ENCODE results near the gene ADARB1. TPM values are rescaled to one million over a fixed set of nuclear protein-coding genes. Genes with fewer than 3 reads are reported as not detected.

The ADARB1 gene
- total and polyA plus RNA-seq, 12 donors = 7.2 to 21.6 (median 16.1) TPM

DNA sequence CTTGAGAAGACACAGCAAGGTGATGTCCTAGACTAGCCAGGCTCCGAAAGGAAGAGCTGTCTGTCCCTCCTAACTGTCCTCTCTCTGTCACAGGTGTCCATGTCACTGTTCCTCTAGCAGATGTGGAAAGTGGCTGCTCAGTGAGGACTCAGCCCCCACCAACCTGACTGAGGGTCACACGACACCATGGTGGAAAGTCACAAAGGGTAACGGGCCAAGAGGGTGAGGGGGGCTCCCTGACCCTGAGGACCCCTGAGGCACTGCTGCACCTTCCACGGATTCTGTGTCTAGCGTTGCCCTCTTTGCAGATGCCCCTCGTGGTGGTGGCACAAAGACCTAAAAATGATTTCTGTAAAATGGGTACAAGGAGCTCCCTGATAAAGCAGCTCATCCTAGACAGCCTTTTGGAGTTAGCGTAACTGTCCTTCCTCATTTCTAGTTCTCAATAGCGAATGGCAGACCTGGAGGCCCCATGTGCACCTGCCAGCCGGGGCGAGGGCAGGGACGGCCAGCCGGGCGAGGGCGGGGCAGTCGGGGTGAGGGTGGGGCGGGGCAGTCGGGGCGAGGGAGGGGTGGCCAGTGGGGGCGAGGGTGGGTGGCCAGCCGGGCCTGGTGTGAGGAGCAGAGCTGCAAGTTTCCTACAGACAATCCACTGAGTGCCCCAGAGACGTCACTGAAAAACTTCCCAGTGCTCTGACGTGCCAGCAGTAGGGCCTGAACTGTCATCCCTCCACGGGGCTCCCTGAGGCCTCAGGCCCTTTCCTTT, 189.9 kb downstream of the ADARB1 start:
- H3K4me3 ChIP-seq = no peak overlapping the region
- H3K4me1 ChIP-seq (replicated peaks in 1 of 2) = no peaks in the 10 kb centered on the region
- no peak for TF ChIP-seq POLR2A (IDR thresholded peaks at IDR 0.05)
- TF ChIP-seq, protein P1, sequence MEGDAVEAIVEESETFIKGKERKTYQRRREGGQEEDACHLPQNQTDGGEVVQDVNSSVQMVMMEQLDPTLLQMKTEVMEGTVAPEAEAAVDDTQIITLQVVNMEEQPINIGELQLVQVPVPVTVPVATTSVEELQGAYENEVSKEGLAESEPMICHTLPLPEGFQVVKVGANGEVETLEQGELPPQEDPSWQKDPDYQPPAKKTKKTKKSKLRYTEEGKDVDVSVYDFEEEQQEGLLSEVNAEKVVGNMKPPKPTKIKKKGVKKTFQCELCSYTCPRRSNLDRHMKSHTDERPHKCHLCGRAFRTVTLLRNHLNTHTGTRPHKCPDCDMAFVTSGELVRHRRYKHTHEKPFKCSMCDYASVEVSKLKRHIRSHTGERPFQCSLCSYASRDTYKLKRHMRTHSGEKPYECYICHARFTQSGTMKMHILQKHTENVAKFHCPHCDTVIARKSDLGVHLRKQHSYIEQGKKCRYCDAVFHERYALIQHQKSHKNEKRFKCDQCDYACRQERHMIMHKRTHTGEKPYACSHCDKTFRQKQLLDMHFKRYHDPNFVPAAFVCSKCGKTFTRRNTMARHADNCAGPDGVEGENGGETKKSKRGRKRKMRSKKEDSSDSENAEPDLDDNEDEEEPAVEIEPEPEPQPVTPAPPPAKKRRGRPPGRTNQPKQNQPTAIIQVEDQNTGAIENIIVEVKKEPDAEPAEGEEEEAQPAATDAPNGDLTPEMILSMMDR (IDR thresholded peaks at IDR 0.05) = no peak
- H3K36me3 ChIP-seq (replicated peaks in 1 of 2) = peaks cover 0 to 46% of the 10 kb centered on the region in 2 donors
- WGBS, 4 donors = 91 to 95% (median 94%) methylated on average over 13 to 23 of the region's 23 CpGs
- peak in 1 of 7 donors; percentile 37 for DNase-seq
- intact Hi-C loops (cut with DNase I) = no loop called here
- H3K27me3 ChIP-seq = no peaks in the 10 kb centered on the region
- H3K9me3 ChIP-seq (replicated peaks in 1 of 3) = no peaks in the 10 kb centered on the region
- H3K27ac ChIP-seq = no peak overlapping the region

DNA sequence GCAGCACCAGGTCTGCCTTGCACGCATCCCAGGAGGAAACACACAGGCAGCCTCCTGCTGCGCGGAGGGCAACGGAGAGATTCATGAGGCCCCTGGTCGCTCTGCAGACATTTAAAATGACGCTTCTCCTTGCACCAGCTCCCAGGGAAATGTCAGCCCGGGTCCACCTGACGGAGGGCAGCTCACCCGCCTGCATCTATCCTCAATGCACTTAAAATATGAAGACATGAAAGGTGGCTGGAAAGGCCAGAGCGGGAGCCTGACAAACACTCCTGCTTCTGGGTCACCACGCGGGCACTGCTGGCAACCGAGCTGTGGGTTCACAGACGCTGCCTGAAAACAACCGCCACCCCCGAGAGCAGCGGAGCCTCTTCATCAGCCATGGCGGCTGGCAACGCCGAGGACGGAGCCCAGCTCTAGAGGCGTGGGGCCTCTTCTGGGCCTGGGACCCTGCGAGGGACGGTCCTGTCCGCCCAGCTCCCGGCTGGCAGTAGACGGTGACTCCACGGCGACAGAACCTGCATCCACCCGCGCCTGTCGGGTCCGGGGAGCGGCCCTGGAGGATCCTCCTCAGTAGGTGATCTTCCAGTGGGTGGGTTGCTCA, 190.6 kb downstream of the ADARB1 start:
- Histone ChIP-seq H3K27ac (no peak overlapping the region), H3K4me3 (no peak overlapping the region), H3K9me3 (replicated peaks in 1 of 3) (no peaks in the 10 kb centered on the region), H3K4me1 (replicated peaks in 1 of 2) (no peaks in the 10 kb centered on the region), H3K36me3 (replicated peaks in 1 of 2) (peaks cover 0 to 52% of the 10 kb centered on the region in 2 donors), H3K27me3 (no peaks in the 10 kb centered on the region)
- TF ChIP-seq, protein P1 (IDR thresholded peaks at IDR 0.05) = no peak
- TF ChIP-seq POLR2A (IDR thresholded peaks at IDR 0.05) = no peak
- 94 to 97% (median 96%) methylated on average over 21 to 34 of the region's 34 CpGs for WGBS, 4 donors
- intact Hi-C loops (cut with DNase I) = no loop called here
- DNase-seq = peak in 3 of 7 donors; percentile 11 to 48 (median 11)

DNA sequence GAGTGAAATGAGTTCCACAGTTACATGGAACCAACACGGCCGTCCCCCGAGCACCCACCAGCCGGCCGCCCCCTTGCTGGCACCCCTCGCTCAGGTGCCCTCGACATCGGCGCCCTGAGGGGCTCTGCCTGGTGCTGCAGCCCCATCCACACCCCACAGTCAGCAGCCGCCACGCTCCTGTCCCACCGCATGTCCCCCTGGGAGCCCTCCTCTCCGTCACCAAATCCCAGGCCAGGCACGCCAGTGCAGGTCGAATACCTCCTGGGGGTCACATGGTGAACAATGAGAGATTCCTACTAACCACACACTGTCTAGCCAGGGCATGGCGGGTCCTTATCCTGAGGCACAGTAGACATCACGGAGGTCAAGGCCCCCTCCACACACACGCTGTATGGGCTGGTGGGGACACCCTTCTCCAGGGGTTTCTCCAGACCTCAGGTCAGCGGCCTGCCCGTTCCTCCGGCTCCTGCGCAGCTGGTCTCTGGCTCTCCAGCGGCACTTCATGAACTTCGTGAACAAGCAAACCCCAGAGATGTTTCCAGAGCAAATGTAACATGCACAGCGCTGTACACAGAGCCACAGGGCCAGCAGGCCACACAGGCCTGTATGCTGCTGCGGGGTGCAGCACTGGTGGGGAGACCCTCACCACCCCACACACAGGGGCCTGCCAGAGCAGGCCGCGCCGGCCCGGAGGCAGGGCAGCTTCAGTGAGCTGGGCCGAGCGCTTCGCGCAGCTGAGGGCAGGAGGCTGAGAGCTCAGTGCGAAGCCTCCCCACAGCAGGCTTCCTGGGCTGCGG, 191.5 kb downstream of the ADARB1 start:
- intact Hi-C loops (cut with DNase I) = no loop called here
- Histone ChIP-seq H3K36me3 (replicated peaks in 1 of 2) (peaks cover 0 to 60% of the 10 kb centered on the region in 2 donors), H3K27ac (no peak overlapping the region), H3K4me1 (replicated peaks in 1 of 2) (no peaks in the 10 kb centered on the region), H3K9me3 (replicated peaks in 1 of 3) (no peaks in the 10 kb centered on the region), H3K27me3 (no peaks in the 10 kb centered on the region), H3K4me3 (no peak overlapping the region)
- peak in 3 of 7 donors; percentile 7 to 46 (median 13) for DNase-seq
- WGBS, 4 donors = 93 to 96% (median 95%) methylated on average over 17 to 36 of the region's 36 CpGs
- TF ChIP-seq POLR2A (IDR thresholded peaks at IDR 0.05) = no peak
- TF ChIP-seq, protein P1 (IDR thresholded peaks at IDR 0.05) = no peak
